OCI-LY7 (cell line): Measurements from ENCODE around the gene ADGRD1. TPM values are rescaled to one million over a fixed set of nuclear protein-coding genes. Genes with fewer than 3 reads are reported as not detected.

Experiments used
- BruUV-seq: library from RNA; stranded (reverse); fragments of 400-500 nt; replicated peaks from 2 replicates; lab custom pipeline; 2021; lab: Mats Ljungman, UMichigan
- CTCF ChIA-PET: fragments of 300-600 bp; sonication (Branson Sonifier 250); formaldehyde crosslinking; loops from one replicate; lab custom pipeline; 2022; ENCODE audit warnings: antibody characterized with exemption; ENCODE audit not compliant: unreplicated experiment; lab: Charles Lee
- POLR2A ChIA-PET: fragments of 300-600 bp; sonication (Branson Sonifier 250); formaldehyde crosslinking; loops from one replicate; lab custom pipeline; 2022; ENCODE audit warnings: antibody characterized with exemption; lab: Charles Lee
- DNase-seq: peaks from one replicate; pipeline ENCODE4 v3.0.0-alpha.2; 2015; ENCODE audit warnings: low spot score
- H2AFZ ChIP-seq: fragments of 200-600 bp; sonication (generic), shearing (Covaris generic); 2 replicates; pipeline ENCODE4 v1.6.1; 2014; ENCODE audit warnings: mild to moderate bottlenecking, antibody characterized with exemption, low read length, moderate library complexity
- H3K27ac ChIP-seq: fragments of 200-600 bp; sonication (generic); 2 replicates; pipeline ENCODE4 v1.5.1; 2014; ENCODE audit warnings: mixed run types, low read depth, mild to moderate bottlenecking, moderate library complexity, low read length, inconsistent platforms; ENCODE audit not compliant: poor library complexity, severe bottlenecking
- H3K36me3 ChIP-seq: fragments of 200-600 bp; sonication (generic); 2 replicates; pipeline ENCODE4 v1.6.1; 2014; ENCODE audit warnings: mild to moderate bottlenecking, antibody characterized with exemption, low read length, moderate library complexity, mixed read lengths; ENCODE audit not compliant: insufficient read depth
- H3K4me1 ChIP-seq: fragments of 200-600 bp; sonication (generic); 2 replicates; pipeline ENCODE4 v1.5.1; 2014; ENCODE audit warnings: mild to moderate bottlenecking, low read length; ENCODE audit not compliant: insufficient read depth, poor library complexity, severe bottlenecking
- H3K4me2 ChIP-seq: fragments of 200-600 bp; sonication (generic); 2 replicates; pipeline ENCODE4 v1.6.1; 2014; ENCODE audit warnings: mild to moderate bottlenecking, low read length
- H3K4me3 ChIP-seq: fragments of 200-600 bp; sonication (generic); 2 replicates; pipeline ENCODE4 v1.5.1; 2014; ENCODE audit warnings: mild to moderate bottlenecking, low read depth, low read length; ENCODE audit not compliant: poor library complexity, severe bottlenecking
- H3K79me2 ChIP-seq: fragments of 200-600 bp; sonication (generic); 2 replicates; pipeline ENCODE4 v1.6.1; 2016; ENCODE audit warnings: low read depth, mild to moderate bottlenecking, low read length, moderate library complexity, mixed read lengths; ENCODE audit not compliant: insufficient read depth
- H3K9me2 ChIP-seq: fragments of 200-600 bp; sonication (generic); 2 replicates; pipeline ENCODE4 v1.6.1; 2016; ENCODE audit warnings: mild to moderate bottlenecking, low read length, mixed read lengths; ENCODE audit not compliant: insufficient read depth
- H3K9me3 ChIP-seq: fragments of 200-600 bp; sonication (generic); 2 replicates; pipeline ENCODE4 v1.6.1; 2014; ENCODE audit warnings: mild to moderate bottlenecking, mixed run types, low read length, mixed read lengths
- H4K20me1 ChIP-seq: fragments of 200-600 bp; sonication (generic); 2 replicates; pipeline ENCODE4 v1.6.1; 2014; ENCODE audit warnings: mild to moderate bottlenecking, antibody characterized with exemption, low read length, moderate library complexity, mixed read lengths; ENCODE audit not compliant: insufficient read depth
- EZH2phosphoT487 ChIP-seq: fragments of 200-600 bp; sonication (generic); IDR thresholded peaks from 2 replicates; pipeline ENCODE4 v1.6.1; 2018; ENCODE audit warnings: low read depth, borderline replicate concordance, mild to moderate bottlenecking, mixed run types, antibody characterized with exemption, low read length, moderate library complexity, mixed read lengths
- intact Hi-C: fragments of 100-400 bp; cut with micrococcal nuclease; formaldehyde crosslinking; loops from one replicate; pipeline ENCODE4 v1.10.0; 2022; ENCODE audit not compliant: unreplicated experiment
- total RNA-seq, 2 experiments: library from RNA; depleted of rRNA in 1 of 2; stranded (reverse); fragments of >200 nt in 1 of 2; shearing (Covaris generic) in 1 of 2; gene quantifications; 2 replicates each; pipeline ENCODE4 v1.2.3, GENCODE V29; 2014 to 2022
- TF ChIP-seq, protein P1 (sequence below): fragments of 200-600 bp; sonication (generic); conservative IDR thresholded peaks from 2 replicates; pipeline ENCODE4 v1.5.1; 2014; ENCODE audit warnings: mild to moderate bottlenecking, antibody characterized with exemption, low read length, moderate library complexity, mixed read lengths

Gene ADGRD1
- total RNA-seq, 2 experiments from 2014 or later = 1.0 to 1.7 TPM

DNA sequence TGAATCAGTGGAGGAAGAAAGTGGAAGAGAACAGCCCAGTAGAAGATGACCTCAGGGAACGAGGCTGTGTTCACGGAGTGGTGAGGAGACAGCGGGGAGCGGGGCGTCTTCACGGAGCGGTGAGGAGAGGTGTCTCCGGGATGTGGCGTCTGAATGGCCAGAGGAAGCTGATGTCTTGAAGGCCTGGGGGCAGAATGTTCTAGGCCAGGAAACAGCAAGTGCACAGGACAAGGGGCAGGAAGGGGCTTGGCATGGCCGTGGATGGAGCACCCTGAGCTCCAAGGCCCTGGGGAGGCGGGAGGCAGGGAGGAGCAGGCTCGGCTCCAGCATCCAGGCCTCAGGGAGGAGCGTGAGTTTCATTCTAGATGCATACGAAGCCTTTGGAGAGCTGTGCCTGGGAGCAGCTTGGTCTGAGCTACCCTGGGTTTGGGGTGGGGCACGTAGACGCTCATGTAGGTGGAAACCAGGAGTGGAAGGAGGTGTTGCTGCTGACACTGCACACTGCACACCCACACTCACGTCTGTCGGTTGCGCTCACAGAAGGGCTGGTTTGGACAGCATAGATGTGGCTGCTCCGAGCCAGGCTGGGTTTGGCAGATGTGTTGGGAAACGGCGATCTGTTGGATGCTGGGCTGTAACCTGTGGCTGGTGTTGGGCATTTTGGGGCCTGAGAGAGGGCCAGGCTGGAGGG lies 131.6 kb downstream of the ADGRD1 start:
- no peak overlapping the region for H2AFZ ChIP-seq
- intact Hi-C loops = no loop called here

GRCh38 chr12:131085816-131086591 lies 132.3 kb downstream of the ADGRD1 start:
- H3K4me1 ChIP-seq = no peaks in the 10 kb centered on the region
- ChIA-PET POLR2A (no interaction called here), CTCF (no interaction called here)
- intact Hi-C loops = no loop called here
- BruUV-seq = no TSS peak
- DNase-seq = no peak
- no peak overlapping the region for H3K27ac ChIP-seq
- H2AFZ ChIP-seq = no peak overlapping the region
- H3K4me3 ChIP-seq = no peak overlapping the region
- H3K36me3 ChIP-seq = no peaks in the 10 kb centered on the region
- no peak overlapping the region for H3K4me2 ChIP-seq
- H3K9me3 ChIP-seq = no peaks in the 10 kb centered on the region
- no peaks in the 10 kb centered on the region for H3K9me2 ChIP-seq
- no peaks in the 10 kb centered on the region for H4K20me1 ChIP-seq
- H3K79me2 ChIP-seq = no peaks in the 10 kb centered on the region
- TF ChIP-seq, protein P1, sequence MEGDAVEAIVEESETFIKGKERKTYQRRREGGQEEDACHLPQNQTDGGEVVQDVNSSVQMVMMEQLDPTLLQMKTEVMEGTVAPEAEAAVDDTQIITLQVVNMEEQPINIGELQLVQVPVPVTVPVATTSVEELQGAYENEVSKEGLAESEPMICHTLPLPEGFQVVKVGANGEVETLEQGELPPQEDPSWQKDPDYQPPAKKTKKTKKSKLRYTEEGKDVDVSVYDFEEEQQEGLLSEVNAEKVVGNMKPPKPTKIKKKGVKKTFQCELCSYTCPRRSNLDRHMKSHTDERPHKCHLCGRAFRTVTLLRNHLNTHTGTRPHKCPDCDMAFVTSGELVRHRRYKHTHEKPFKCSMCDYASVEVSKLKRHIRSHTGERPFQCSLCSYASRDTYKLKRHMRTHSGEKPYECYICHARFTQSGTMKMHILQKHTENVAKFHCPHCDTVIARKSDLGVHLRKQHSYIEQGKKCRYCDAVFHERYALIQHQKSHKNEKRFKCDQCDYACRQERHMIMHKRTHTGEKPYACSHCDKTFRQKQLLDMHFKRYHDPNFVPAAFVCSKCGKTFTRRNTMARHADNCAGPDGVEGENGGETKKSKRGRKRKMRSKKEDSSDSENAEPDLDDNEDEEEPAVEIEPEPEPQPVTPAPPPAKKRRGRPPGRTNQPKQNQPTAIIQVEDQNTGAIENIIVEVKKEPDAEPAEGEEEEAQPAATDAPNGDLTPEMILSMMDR = no peak
- TF ChIP-seq EZH2phosphoT487 = no peak

More for the DNA sequence above, 131.6 kb downstream of the ADGRD1 start:
- no peak for DNase-seq
- no TSS peak for BruUV-seq
- POLR2A ChIA-PET = no interaction called here
- no peaks in the 10 kb centered on the region for H3K9me3 ChIP-seq
- H3K4me2 ChIP-seq = no peak overlapping the region
- no peaks in the 10 kb centered on the region for H3K36me3 ChIP-seq
- H3K4me3 ChIP-seq = no peak overlapping the region
- H3K79me2 ChIP-seq = no peaks in the 10 kb centered on the region
- CTCF ChIA-PET = no interaction called here
- H3K9me2 ChIP-seq = no peaks in the 10 kb centered on the region
- TF ChIP-seq EZH2phosphoT487 = no peak
- TF ChIP-seq, protein P1 = no peak
- H3K27ac ChIP-seq = no peak overlapping the region
- no peaks in the 10 kb centered on the region for H3K4me1 ChIP-seq
- no peaks in the 10 kb centered on the region for H4K20me1 ChIP-seq
